ENCODE results near the gene COX5B.
A peak's percentile ranks its signal among the peaks of the same experiment; 100 is the strongest.
"Not testable (repeated sequence)": the region's sequence is repeated elsewhere in the genome, so short reads cannot be mapped to it uniquely, and the experiment has no call there.

Gene COX5B

GRCh38 chr2:97645695-97646629, at the start of gene COX5B:
Gene COX5B, plus strand, starts transcription at chr2:97646062. Its CDS starts 25 bp downstream, at chr2:97646087.
- DNase-seq, result peak; percentile 94 to 98 (median 98)

- not testable (repeated sequence) for DNase-seq
These were observed 49.7 kb upstream of the COX5B start for GRCh38 chr2:97596180-97596579.

GRCh38 chr2:97601537-97601936, 44.3 kb upstream of the COX5B start:
- DNase-seq, result not testable (repeated sequence)

GRCh38 chr2:97605109-97605508, 40.8 kb upstream of the COX5B start:
- not testable (repeated sequence) for DNase-seq

- DNase-seq, result not testable (repeated sequence)
These were observed 40.1 kb upstream of the COX5B start for GRCh38 chr2:97605524-97606339.

GRCh38 chr2:97608745-97609144, 37.1 kb upstream of the COX5B start:
- DNase-seq, result not testable (repeated sequence)

GRCh38 chr2:97611895-97612294, 34.0 kb upstream of the COX5B start:
- DNase-seq, result not testable (repeated sequence)

- DNase-seq, result not testable (repeated sequence)
These were observed 30.1 kb upstream of the COX5B start for GRCh38 chr2:97615746-97616145.

GRCh38 chr2:97617911-97618310, 28.0 kb upstream of the COX5B start:
- DNase-seq, result no peak

- not testable (repeated sequence) for DNase-seq
These were observed 26.7 kb upstream of the COX5B start for GRCh38 chr2:97618939-97619827.

- not testable (repeated sequence) for DNase-seq
These were observed 25.4 kb upstream of the COX5B start for GRCh38 chr2:97620492-97620891.

- DNase-seq, result not testable (repeated sequence)
These were observed 22.9 kb upstream of the COX5B start for GRCh38 chr2:97622976-97623375.

GRCh38 chr2:97625354-97626048, 20.4 kb upstream of the COX5B start:
- not testable (repeated sequence) for DNase-seq

- DNase-seq, result not testable (repeated sequence)
These were observed 19.8 kb upstream of the COX5B start for GRCh38 chr2:97626049-97626430.

GRCh38 chr2:97644023-97644717, 1.7 kb upstream of the COX5B start:
- DNase-seq, result no peak

- no peak for DNase-seq
These were observed 659 bp upstream of the COX5B start for GRCh38 chr2:97645112-97645694.

- DNase-seq, result no peak
These were observed 1.1 kb downstream of the COX5B start for GRCh38 chr2:97646977-97647376.

GRCh38 chr2:97651114-97651513, 5.3 kb downstream of the COX5B start:
- DNase-seq, result no peak

- no peak for DNase-seq
These were observed 7.6 kb downstream of the COX5B start for GRCh38 chr2:97653473-97653872.

GRCh38 chr2:97653874-97654273, 8.0 kb downstream of the COX5B start:
- no peak for DNase-seq

GRCh38 chr2:97654309-97654708, 8.4 kb downstream of the COX5B start:
- no peak for DNase-seq

All from stimulated activated naive CD4-positive, alpha-beta T cell (primary cell).